ENCODE results near the gene DOLPP1. TPM values are rescaled to one million over a fixed set of nuclear protein-coding genes. Genes with fewer than 3 reads are reported as not detected.

DOLPP1 gene
- total and polyA plus RNA-seq, 2 of the 8 experiments (the other 6 are each of a cell fraction or from before 2014, with no cell fraction given) = 36.0 to 45.3 TPM

DNA sequence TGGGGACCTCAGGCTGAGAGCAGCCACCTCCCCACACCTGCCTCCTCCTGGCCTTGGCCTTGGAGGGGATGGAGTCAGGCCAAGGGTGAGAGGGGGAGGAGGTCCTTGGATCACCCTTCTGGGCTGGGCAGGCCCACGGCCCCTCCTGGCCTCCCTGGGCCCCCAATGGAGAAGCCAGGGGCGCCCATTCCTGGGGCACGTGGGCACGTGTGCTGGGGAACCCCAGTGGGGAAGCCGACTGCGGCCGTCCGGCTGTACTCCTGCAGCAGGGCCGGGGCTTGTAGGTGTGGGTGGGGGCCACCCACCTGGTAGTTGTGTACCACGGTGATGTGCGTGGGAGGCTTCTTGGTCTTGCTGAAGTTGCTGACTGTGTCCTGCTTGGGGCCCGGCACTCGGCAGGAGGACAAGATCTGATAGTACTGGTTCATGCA is 21.2 kb downstream of the DOLPP1 start:
- H3K14ac ChIP-seq (ENCODE audit: insufficient read length) = no peak overlapping the region
- peaks cover 0 to 6% (median 4%) of the 10 kb centered on the region in 4 experiments; a peak in 4 of 7 replicates for H3K27me3 ChIP-seq (replicated peaks in 1 of 4; ENCODE audit: control insufficient read depth in 3 of 4, extremely low read depth in 1 of 4, insufficient read depth in 3 of 4, low read length in 3 of 4)
- FAIRE-seq (no peak), DNase-seq (ENCODE audit: low read depth in 1 of 2, low spot score in 2 of 2) (no peak)
- H3K56ac ChIP-seq (replicated peaks; ENCODE audit: insufficient read length, low read depth, low read length) = no peak overlapping the region
- no peaks in the 10 kb centered on the region for H3K36me3 ChIP-seq (ENCODE audit: control insufficient read depth in 2 of 4, insufficient read depth in 4 of 4, low read length in 3 of 4)
- H3K18ac ChIP-seq (ENCODE audit: extremely low read depth, low read length) = no peak overlapping the region
- H3K23me2 ChIP-seq (ENCODE audit: low read depth, low read length) = no peaks in the 10 kb centered on the region
- no peak overlapping the region for H3K9ac ChIP-seq (replicated peaks in 1 of 4; ENCODE audit: extremely low read depth in 1 of 4, low read depth in 3 of 4, low read length in 3 of 4)
- no peak overlapping the region for H3K4me2 ChIP-seq (ENCODE audit: insufficient read depth in 1 of 2, low read depth in 2 of 2, low read length in 2 of 2)
- no peak overlapping the region for H2AFZ ChIP-seq (ENCODE audit: low read length)
- no peak overlapping the region for H2BK5ac ChIP-seq (ENCODE audit: low read depth, low read length)
- no peaks in the 10 kb centered on the region for H4K20me1 ChIP-seq (replicated peaks in 1 of 2; ENCODE audit: control insufficient read depth in 1 of 2, insufficient read depth in 2 of 2, low read length in 2 of 2)
- H3K27ac ChIP-seq (ENCODE audit: low read depth, low read length) = no peak overlapping the region
- no peak for TF ChIP-seq YY1 (IDR thresholded peaks at IDR 0.05; ENCODE audit: low read depth, low read length)
- no peak for TF ChIP-seq POU5F1 (IDR thresholded peaks at IDR 0.05; ENCODE audit: low read depth, low read length)
- no peak for TF ChIP-seq TEAD4 (IDR thresholded peaks at IDR 0.05; ENCODE audit: low read depth, low read length)
- TF ChIP-seq JUND (IDR thresholded peaks at IDR 0.05; ENCODE audit: low read length) = no peak
- TF ChIP-seq GTF2F1 (IDR thresholded peaks at IDR 0.05; ENCODE audit: borderline replicate concordance, low read depth, low read length) = no peak
- TF ChIP-seq BRCA1 (IDR thresholded peaks at IDR 0.05; ENCODE audit: low read depth, low read length) = no peak
- no peak for TF ChIP-seq BCL11A (IDR thresholded peaks at IDR 0.05; ENCODE audit: low read depth in 2 of 2, low read length in 2 of 2)
- 0 out of 2 replicates have a peak overlapping the region, but pooled peaks have one; percentile 27 for H2BK12ac ChIP-seq (ENCODE audit: low read depth, low read length)
- no peaks in the 10 kb centered on the region for H3K79me1 ChIP-seq (ENCODE audit: low read depth, low read length)
- H2BK20ac ChIP-seq (ENCODE audit: low read length) = no peak overlapping the region
- no peak overlapping the region for H3K4me3 ChIP-seq (ENCODE audit: extremely low read depth in 1 of 4, insufficient read depth in 2 of 4, low read depth in 3 of 4, low read length in 4 of 4)
- POLR2A ChIA-PET (ENCODE audit: partially characterized antibody) = interaction anchor here (1.5 kb wide), 1 partner anchor 38 kb away, joined by 3 read pairs; no protein-coding TSS in a partner anchor
- no peak overlapping the region for H2BK15ac ChIP-seq (ENCODE audit: low read length)
- no peak overlapping the region for H3K23ac ChIP-seq (ENCODE audit: insufficient read length)
- H4K91ac ChIP-seq (replicated peaks; ENCODE audit: insufficient read length, low read length) = peak overlapping the region; percentile 27
- peak overlapping the region; percentile 69 for H3K4ac ChIP-seq (replicated peaks; ENCODE audit: insufficient read length, low read depth, low read length)
- no peak overlapping the region for H4K5ac ChIP-seq (ENCODE audit: insufficient read length, low read depth, low read length)
- no peak overlapping the region for H2AK5ac ChIP-seq (ENCODE audit: low read depth, low read length)
- H3K9me3 ChIP-seq (ENCODE audit: insufficient read depth in 2 of 2, low read depth in 1 of 2, low read length in 1 of 2) = no peaks in the 10 kb centered on the region
- 90% methylated on average over 6 of the region's 13 CpGs; no CpG with 5 or more reads in 1 of the 2 experiments for whole genome bisulfite sequencing, 2 experiments (ENCODE audit: extremely low coverage in 1 of 2, insufficient coverage in 1 of 2, insufficient read length in 1 of 2, insufficient replicate concordance in 2 of 2, low coverage in 1 of 2, low lambda C conversion rate in 2 of 2, missing lambda C conversion rate in 1 of 2)
- H3K79me2 ChIP-seq (ENCODE audit: control insufficient read depth in 1 of 2, insufficient read depth in 2 of 2, low read length in 2 of 2) = no peaks in the 10 kb centered on the region
- peaks cover 0 to 5% (median 1%) of the 10 kb centered on the region in 4 experiments; a peak in 2 of 7 replicates for H3K4me1 ChIP-seq (replicated peaks in 1 of 4; ENCODE audit: control insufficient read depth in 3 of 4, insufficient read depth in 4 of 4, low read length in 3 of 4)
- H2BK120ac ChIP-seq (replicated peaks; ENCODE audit: low read depth, low read length) = no peak overlapping the region
- CTCF ChIA-PET (ENCODE audit: partially characterized antibody) = interaction anchor here (1.0 to 2.5 kb wide), 5 partner anchors 19 to 61 kb away, joined by 3 to 9 read pairs (median 3); no protein-coding TSS in a partner anchor
- H4K8ac ChIP-seq (ENCODE audit: extremely low read depth, insufficient read depth, low read length) = peak overlapping the region; percentile 62; the same call in 1 of the 2 replicates

Measured in H1 (cell line).